Measurements from ENCODE around the gene HIP1.

Gene HIP1

DNA sequence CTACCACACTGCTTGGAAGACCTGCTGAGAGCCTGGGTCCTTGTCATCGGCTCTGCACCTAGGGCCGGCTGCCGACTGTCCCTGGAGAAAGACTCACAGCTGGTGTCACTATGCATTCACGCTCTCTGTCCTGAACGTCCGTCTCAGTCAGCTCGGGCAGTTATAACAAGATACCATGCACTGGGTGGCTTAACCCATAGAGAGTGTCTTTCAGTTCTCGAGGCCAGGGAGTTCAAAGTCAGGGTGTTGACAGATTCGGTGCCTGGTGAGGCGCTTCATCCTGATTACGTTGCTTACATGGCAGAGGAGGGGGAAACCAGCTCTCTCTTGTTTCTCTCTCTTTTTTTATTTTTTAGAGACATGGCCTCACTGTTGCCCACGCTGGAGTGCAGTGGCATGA lies 155.5 kb downstream of the HIP1 start:
- no peaks in the 10 kb centered on the region for H3K9me3 ChIP-seq (ENCODE audit: control insufficient read depth, insufficient read depth, low read length)
- H3K79me2 ChIP-seq (ENCODE audit: control insufficient read depth, low read length), result no peaks in the 10 kb centered on the region
- no peak overlapping the region for H3K4me2 ChIP-seq (ENCODE audit: low read length)
- no peaks in the 10 kb centered on the region for H3K9me2 ChIP-seq (replicated peaks; ENCODE audit: control insufficient read depth, low read length)
- H3K27me3 ChIP-seq (ENCODE audit: control insufficient read depth, low read length), result no peaks in the 10 kb centered on the region
- no peak overlapping the region for H3K4me3 ChIP-seq (ENCODE audit: low read length)
- H4K20me1 ChIP-seq (ENCODE audit: control insufficient read depth, insufficient read depth, low read depth, low read length), result no peaks in the 10 kb centered on the region
- TF ChIP-seq EZH2phosphoT487 (IDR thresholded peaks at IDR 0.05; ENCODE audit: borderline replicate concordance, low read length), result no peak
- TF ChIP-seq, protein P1, sequence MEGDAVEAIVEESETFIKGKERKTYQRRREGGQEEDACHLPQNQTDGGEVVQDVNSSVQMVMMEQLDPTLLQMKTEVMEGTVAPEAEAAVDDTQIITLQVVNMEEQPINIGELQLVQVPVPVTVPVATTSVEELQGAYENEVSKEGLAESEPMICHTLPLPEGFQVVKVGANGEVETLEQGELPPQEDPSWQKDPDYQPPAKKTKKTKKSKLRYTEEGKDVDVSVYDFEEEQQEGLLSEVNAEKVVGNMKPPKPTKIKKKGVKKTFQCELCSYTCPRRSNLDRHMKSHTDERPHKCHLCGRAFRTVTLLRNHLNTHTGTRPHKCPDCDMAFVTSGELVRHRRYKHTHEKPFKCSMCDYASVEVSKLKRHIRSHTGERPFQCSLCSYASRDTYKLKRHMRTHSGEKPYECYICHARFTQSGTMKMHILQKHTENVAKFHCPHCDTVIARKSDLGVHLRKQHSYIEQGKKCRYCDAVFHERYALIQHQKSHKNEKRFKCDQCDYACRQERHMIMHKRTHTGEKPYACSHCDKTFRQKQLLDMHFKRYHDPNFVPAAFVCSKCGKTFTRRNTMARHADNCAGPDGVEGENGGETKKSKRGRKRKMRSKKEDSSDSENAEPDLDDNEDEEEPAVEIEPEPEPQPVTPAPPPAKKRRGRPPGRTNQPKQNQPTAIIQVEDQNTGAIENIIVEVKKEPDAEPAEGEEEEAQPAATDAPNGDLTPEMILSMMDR (IDR thresholded peaks at IDR 0.05; ENCODE audit: low read depth, low read length, poor library complexity, severe bottlenecking), result no peak
- no peaks in the 10 kb centered on the region for H3K4me1 ChIP-seq (ENCODE audit: control insufficient read depth, low read length)
- H3K36me3 ChIP-seq (ENCODE audit: control insufficient read depth, low read length), result no peaks in the 10 kb centered on the region
- no peaks in the 10 kb centered on the region for H3F3A ChIP-seq (ENCODE audit: control insufficient read depth, insufficient read depth)
- no peak overlapping the region for H3K27ac ChIP-seq (ENCODE audit: low read depth, low read length)

DNA sequence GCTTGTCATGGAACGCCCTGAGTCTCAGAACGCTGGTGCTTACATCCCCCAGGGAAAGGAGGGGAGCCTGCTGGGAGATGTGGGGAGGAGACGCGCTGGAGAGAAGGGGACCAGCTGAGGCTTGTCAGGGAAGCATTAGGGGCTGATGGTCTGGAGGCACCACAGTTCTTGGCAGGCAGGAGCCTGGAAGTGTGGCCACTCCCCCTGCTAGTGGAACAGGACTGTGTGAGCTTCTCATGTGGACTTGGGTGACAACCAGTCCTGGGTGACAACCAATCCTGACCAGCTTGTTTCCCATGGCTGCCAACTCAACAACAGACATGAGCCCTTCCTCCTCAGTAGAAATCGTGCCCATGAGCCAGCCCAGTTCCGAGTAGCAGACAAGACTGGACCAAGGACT lies 158.8 kb downstream of the HIP1 start:
- Histone ChIP-seq H3K79me2 (ENCODE audit: control insufficient read depth, low read length) (no peaks in the 10 kb centered on the region), H4K20me1 (ENCODE audit: control insufficient read depth, insufficient read depth, low read depth, low read length) (no peaks in the 10 kb centered on the region), H3K4me2 (ENCODE audit: low read length) (no peak overlapping the region), H3K9me2 (replicated peaks; ENCODE audit: control insufficient read depth, low read length) (no peaks in the 10 kb centered on the region), H3K4me1 (ENCODE audit: control insufficient read depth, low read length) (no peaks in the 10 kb centered on the region), H3F3A (ENCODE audit: control insufficient read depth, insufficient read depth) (no peaks in the 10 kb centered on the region), H3K36me3 (ENCODE audit: control insufficient read depth, low read length) (no peaks in the 10 kb centered on the region), H3K4me3 (ENCODE audit: low read length) (no peak overlapping the region), H3K9me3 (ENCODE audit: control insufficient read depth, insufficient read depth, low read length) (no peaks in the 10 kb centered on the region), H3K27me3 (ENCODE audit: control insufficient read depth, low read length) (0 out of 2 replicates have a peak, but pooled peaks cover 2% of the 10 kb centered on the region), H3K27ac (ENCODE audit: low read depth, low read length) (no peak overlapping the region)
- no peak for TF ChIP-seq EZH2phosphoT487 (IDR thresholded peaks at IDR 0.05; ENCODE audit: borderline replicate concordance, low read length)
- TF ChIP-seq, protein P1 (IDR thresholded peaks at IDR 0.05; ENCODE audit: low read depth, low read length, poor library complexity, severe bottlenecking), result no peak

DNA sequence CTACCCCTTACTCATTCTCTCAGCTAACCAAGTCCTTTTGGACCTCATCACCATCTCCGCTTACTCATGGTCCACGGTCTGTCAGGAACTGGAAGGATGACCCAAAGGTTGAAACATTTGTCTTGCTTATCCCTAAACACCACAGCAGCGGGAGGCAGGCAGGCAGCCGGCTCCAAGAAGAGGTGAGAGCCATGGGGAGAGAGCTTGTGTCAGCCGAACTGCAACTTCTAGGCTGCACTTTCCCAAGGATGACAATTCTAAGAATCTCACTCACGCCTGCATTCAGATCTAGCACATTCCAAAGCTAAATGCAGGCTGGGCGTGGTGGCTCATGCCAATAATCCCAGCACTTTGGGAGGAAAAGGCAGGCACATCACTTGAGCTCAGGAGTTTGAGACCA lies 160.7 kb downstream of the HIP1 start:
- Histone ChIP-seq H3K79me2 (ENCODE audit: control insufficient read depth, low read length) (no peaks in the 10 kb centered on the region), H3K4me1 (ENCODE audit: control insufficient read depth, low read length) (no peaks in the 10 kb centered on the region), H3K36me3 (ENCODE audit: control insufficient read depth, low read length) (no peaks in the 10 kb centered on the region), H3K27ac (ENCODE audit: low read depth, low read length) (no peak overlapping the region), H4K20me1 (ENCODE audit: control insufficient read depth, insufficient read depth, low read depth, low read length) (no peaks in the 10 kb centered on the region), H3K9me3 (ENCODE audit: control insufficient read depth, insufficient read depth, low read length) (no peaks in the 10 kb centered on the region), H3F3A (ENCODE audit: control insufficient read depth, insufficient read depth) (no peaks in the 10 kb centered on the region), H3K9me2 (replicated peaks; ENCODE audit: control insufficient read depth, low read length) (no peaks in the 10 kb centered on the region), H3K4me2 (ENCODE audit: low read length) (no peak overlapping the region), H3K4me3 (ENCODE audit: low read length) (no peak overlapping the region), H3K27me3 (ENCODE audit: control insufficient read depth, low read length) (0 out of 2 replicates have a peak, but pooled peaks cover 2% of the 10 kb centered on the region)
- TF ChIP-seq, protein P1 (IDR thresholded peaks at IDR 0.05; ENCODE audit: low read depth, low read length, poor library complexity, severe bottlenecking), result no peak
- no peak for TF ChIP-seq EZH2phosphoT487 (IDR thresholded peaks at IDR 0.05; ENCODE audit: borderline replicate concordance, low read length)
